Uterus (tissue), 2 donors: ENCODE data around the gene TCTN2.

Experiments
- CTCF ChIP-seq, 4 experiments: fragments of 200-600 bp in 2 of 4; fragments of 450-650 bp in 2 of 4; sonication (generic) in 2 of 4; IDR thresholded peaks; one replicate each; pipeline ENCODE4 v1.5.1; 2016 to 2019; ENCODE audit warnings: antibody characterized with exemption in 4 of 4, mild to moderate bottlenecking in 2 of 4, moderate library complexity in 1 of 4
- POLR2A ChIP-seq, 2 donors: fragments of 450-650 bp; IDR thresholded peaks; one replicate each; pipeline ENCODE4 v1.6.1; 2016; ENCODE audit warnings: antibody characterized with exemption in 2 of 2, mild to moderate bottlenecking in 1 of 2, moderate library complexity in 1 of 2

DNA sequence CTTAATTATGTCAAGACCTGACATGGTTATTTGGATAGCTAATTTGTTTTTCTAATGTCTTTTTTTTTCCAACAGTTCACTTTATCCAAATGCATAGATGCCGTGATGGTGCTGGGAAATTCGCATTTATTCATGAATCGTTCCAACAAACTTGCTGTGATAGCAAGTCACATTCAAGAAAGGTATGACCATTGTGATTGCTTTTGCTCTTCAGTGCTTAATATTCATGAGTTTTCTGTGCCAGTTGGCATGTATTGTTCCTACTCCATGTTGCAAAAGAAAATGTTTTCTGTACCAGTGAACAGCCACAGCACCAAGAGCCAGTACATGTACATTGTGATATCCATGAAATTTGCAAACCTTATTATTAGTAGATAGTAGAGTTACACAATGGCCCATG, 25.5 kb upstream of the TCTN2 start:
- TF ChIP-seq CTCF (IDR thresholded peaks at IDR 0.05) (no peak), POLR2A (IDR thresholded peaks at IDR 0.05) (no peak)
